Measurements from ENCODE around the gene CBFA2T2.
"Not testable (repeated sequence)": the region's sequence is repeated elsewhere in the genome, so short reads cannot be mapped to it uniquely, and the experiment has no call there.

CBFA2T2 gene

DNA sequence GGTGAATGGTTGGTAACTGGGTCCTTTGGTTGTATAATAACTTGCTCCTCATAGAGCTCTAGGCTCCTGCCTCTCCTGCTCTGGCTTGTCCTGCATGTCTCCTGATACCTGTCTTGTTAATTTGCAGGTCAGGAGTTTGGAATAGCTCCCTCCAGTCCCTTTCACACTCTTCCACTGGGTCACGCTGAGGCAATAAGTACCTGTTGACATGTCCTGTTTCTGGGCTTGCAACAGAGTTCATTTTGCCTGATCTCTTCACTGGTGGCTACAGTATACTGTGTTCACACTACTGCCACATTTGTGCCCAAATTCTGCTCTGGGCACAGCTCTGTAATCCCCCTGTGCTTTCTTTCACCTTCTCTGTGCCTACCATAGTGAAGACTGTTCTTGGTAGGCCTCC is 146.9 kb downstream of the CBFA2T2 start:
- Histone ChIP-seq H3K27me3 (replicated peaks; ENCODE audit: control insufficient read depth, insufficient read depth, low read length) (no peaks in the 10 kb centered on the region), H3K36me3 (ENCODE audit: control insufficient read depth, insufficient read depth, low read length) (peaks cover 8% of the 10 kb centered on the region), H3K4me3 (replicated peaks; ENCODE audit: low read depth, low read length) (no peak overlapping the region)
- TF ChIP-seq, protein P1, sequence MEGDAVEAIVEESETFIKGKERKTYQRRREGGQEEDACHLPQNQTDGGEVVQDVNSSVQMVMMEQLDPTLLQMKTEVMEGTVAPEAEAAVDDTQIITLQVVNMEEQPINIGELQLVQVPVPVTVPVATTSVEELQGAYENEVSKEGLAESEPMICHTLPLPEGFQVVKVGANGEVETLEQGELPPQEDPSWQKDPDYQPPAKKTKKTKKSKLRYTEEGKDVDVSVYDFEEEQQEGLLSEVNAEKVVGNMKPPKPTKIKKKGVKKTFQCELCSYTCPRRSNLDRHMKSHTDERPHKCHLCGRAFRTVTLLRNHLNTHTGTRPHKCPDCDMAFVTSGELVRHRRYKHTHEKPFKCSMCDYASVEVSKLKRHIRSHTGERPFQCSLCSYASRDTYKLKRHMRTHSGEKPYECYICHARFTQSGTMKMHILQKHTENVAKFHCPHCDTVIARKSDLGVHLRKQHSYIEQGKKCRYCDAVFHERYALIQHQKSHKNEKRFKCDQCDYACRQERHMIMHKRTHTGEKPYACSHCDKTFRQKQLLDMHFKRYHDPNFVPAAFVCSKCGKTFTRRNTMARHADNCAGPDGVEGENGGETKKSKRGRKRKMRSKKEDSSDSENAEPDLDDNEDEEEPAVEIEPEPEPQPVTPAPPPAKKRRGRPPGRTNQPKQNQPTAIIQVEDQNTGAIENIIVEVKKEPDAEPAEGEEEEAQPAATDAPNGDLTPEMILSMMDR (IDR thresholded peaks at IDR 0.05; ENCODE audit: insufficient read depth, low read length, poor library complexity, severe bottlenecking): no peak
- DNase-seq (ENCODE audit: extremely low read depth, insufficient read length): no peak

DNA sequence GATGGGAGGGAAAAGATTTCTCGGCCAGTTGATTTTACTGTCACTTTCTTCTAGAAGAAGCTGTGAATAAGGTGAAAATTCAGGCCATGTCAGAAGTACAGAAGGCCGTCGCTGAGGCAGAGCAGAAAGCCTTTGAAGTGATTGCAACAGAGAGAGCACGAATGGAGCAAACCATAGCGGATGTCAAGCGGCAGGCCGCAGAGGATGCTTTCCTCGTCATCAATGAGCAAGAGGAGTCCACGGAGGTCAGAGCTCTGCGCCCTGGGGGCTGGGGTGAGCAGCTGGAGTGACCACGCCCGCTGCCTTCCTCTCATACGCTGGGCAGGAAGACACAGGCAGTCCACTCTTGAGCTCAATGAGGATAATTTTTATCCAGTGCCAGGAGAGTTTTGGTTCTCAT is 150.4 kb downstream of the CBFA2T2 start:
- Histone ChIP-seq H3K27me3 (replicated peaks; ENCODE audit: control insufficient read depth, insufficient read depth, low read length) (no peaks in the 10 kb centered on the region), H3K36me3 (ENCODE audit: control insufficient read depth, insufficient read depth, low read length) (peaks cover 15% of the 10 kb centered on the region), H3K4me3 (replicated peaks; ENCODE audit: low read depth, low read length) (no peak overlapping the region)
- TF ChIP-seq, protein P1 (IDR thresholded peaks at IDR 0.05; ENCODE audit: insufficient read depth, low read length, poor library complexity, severe bottlenecking): no peak
- no peak for DNase-seq (ENCODE audit: extremely low read depth, insufficient read length)

DNA sequence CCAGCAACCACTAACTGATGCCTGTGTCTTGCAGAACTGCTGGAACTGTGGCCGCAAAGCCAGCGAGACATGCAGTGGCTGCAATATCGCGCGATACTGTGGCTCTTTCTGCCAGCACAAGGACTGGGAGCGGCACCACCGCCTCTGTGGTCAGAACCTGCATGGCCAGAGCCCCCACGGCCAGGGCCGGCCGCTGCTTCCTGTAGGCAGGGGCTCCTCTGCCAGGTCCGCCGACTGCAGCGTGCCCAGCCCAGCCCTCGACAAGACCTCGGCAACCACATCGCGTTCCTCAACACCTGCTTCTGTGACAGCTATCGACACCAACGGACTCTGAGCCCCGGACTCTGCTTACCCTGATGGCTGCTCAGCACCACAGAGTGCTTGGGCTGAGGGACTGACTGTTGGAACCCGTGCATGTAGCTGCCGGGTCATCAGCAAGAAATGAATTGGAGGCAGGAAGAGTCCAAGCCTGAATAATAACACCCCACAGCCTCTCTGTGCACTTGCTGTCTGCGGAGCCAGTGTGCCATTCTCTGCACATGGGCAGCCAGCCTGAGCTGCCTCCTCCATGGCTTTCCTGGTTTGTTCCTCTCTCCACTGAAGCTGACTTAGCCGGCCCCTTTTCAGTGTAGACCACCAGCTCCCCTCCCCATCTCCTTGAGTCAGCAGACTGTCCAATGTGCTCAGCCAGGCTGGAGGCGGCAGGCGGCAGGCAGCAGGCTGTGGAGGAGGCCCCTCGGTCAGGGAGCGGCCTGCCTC is 154.6 kb downstream of the CBFA2T2 start:
- no peak for DNase-seq (ENCODE audit: extremely low read depth, insufficient read length)
- no peaks in the 10 kb centered on the region for H3K27me3 ChIP-seq (replicated peaks; ENCODE audit: control insufficient read depth, insufficient read depth, low read length)
- peaks cover 10% of the 10 kb centered on the region for H3K36me3 ChIP-seq (ENCODE audit: control insufficient read depth, insufficient read depth, low read length)
- TF ChIP-seq, protein P1 (IDR thresholded peaks at IDR 0.05; ENCODE audit: insufficient read depth, low read length, poor library complexity, severe bottlenecking): no peak
- H3K4me3 ChIP-seq (replicated peaks; ENCODE audit: low read depth, low read length): no peak overlapping the region

DNA sequence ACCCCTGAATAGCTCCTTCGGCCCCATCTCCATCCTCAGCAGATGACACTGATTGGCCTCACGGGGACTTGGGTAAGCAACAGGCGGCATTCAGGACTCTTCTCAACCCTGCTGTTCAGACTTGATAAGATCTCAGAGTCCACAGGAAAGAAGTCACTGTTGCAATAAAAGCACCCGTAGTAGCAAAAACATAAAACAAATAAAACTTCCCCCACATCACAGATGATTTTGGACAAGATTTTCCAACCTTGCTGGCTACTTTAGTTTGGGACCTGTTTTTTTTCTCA is 155.1 kb downstream of the CBFA2T2 start:
- DNase-seq (ENCODE audit: extremely low read depth, insufficient read length): no peak
- TF ChIP-seq, protein P1 (IDR thresholded peaks at IDR 0.05; ENCODE audit: insufficient read depth, low read length, poor library complexity, severe bottlenecking): no peak
- Histone ChIP-seq H3K36me3 (ENCODE audit: control insufficient read depth, insufficient read depth, low read length) (peaks cover 7% of the 10 kb centered on the region), H3K27me3 (replicated peaks; ENCODE audit: control insufficient read depth, insufficient read depth, low read length) (no peaks in the 10 kb centered on the region), H3K4me3 (replicated peaks; ENCODE audit: low read depth, low read length) (no peak overlapping the region)

DNA sequence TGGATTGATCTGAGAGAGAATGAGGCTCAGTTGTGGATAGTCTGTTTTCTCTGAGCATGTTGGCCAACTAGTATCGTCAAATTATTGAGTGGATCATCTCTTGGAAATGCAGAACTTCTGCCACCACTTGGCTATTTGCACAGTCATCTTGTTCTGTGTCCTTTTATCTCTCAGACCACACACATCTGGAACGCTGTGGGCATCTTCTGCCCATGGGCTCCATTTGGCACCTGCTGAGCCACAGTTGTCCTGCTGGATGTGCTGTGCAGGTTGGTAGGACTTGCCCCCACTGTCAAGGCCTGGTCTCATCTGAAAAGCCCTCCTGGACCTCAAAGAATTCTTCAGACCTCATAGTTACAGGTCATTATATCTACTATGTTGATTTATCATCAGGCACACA is 155.5 kb downstream of the CBFA2T2 start:
- H3K27me3 ChIP-seq (replicated peaks; ENCODE audit: control insufficient read depth, insufficient read depth, low read length): no peaks in the 10 kb centered on the region
- TF ChIP-seq, protein P1 (IDR thresholded peaks at IDR 0.05; ENCODE audit: insufficient read depth, low read length, poor library complexity, severe bottlenecking): no peak
- no peak overlapping the region for H3K4me3 ChIP-seq (replicated peaks; ENCODE audit: low read depth, low read length)
- DNase-seq (ENCODE audit: extremely low read depth, insufficient read length): no peak
- H3K36me3 ChIP-seq (ENCODE audit: control insufficient read depth, insufficient read depth, low read length): peaks cover 7% of the 10 kb centered on the region

DNA sequence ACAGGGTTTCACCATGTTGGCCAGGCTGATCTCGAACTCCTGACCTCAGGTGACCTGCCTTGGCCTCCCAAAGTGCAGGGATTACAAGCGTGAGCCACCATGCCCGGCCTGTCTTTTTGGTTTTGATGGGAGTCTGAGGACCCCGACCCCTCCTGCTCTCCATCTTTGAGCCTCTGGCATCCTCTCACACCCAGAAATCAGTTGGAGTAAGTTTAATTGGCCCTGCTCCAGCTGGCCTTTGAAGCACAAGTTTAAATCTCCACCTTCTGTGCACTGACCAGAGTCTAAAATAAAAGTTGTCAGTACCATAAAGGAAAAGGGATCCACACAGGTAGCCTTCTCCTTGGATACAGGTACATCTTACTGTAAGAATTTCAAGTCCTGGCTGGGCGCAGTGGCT is 156.3 kb downstream of the CBFA2T2 start:
- TF ChIP-seq, protein P1 (IDR thresholded peaks at IDR 0.05; ENCODE audit: insufficient read depth, low read length, poor library complexity, severe bottlenecking): no peak
- no peak for DNase-seq (ENCODE audit: extremely low read depth, insufficient read length)

DNA sequence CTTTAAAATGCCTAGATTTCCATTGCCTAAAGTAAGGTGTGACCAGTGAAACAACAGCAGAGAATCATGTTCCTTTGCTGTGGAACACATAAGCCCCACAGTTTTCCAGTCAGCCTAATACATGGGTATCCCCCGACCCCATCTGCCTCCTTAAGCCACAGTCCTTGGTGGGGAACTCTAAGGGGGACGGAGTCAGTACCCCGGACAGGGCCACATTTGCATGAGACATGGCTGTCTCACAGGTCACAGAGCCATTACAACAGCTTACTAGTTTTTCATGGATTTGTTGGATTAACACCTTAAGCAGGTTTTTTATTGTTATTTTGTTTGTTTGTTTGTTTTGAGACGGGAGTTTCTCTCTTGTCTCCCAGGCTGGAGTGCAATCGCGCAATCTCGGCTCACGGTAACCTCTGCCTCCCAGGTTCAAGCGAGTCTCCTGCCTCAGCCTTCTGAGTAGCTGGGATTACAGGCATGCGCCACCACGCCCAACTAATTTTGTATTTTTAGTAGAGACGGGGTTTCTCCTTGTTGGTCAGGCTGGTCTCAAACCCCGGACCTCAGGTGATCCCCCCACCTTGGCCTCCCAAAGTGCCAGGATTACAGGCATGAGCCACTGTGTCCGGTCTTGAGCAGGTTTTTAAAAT is 157.2 kb downstream of the CBFA2T2 start:
- not testable (repeated sequence) for H3K27me3 ChIP-seq (replicated peaks; ENCODE audit: control insufficient read depth, insufficient read depth, low read length); DNase-seq (ENCODE audit: extremely low read depth, insufficient read length); H3K4me3 ChIP-seq (replicated peaks; ENCODE audit: low read depth, low read length); H3K36me3 ChIP-seq (ENCODE audit: control insufficient read depth, insufficient read depth, low read length)

More for the DNA sequence above, 156.3 kb downstream of the CBFA2T2 start:
- H3K4me3 ChIP-seq (replicated peaks; ENCODE audit: low read depth, low read length): no peak overlapping the region
- peaks cover 7% of the 10 kb centered on the region for H3K36me3 ChIP-seq (ENCODE audit: control insufficient read depth, insufficient read depth, low read length)
- H3K27me3 ChIP-seq (replicated peaks; ENCODE audit: control insufficient read depth, insufficient read depth, low read length): no peaks in the 10 kb centered on the region

Data from GM06990 (cell line).